OCI-M2 (cell line): ENCODE measurements around the gene ZNF280D.
"Not testable (repeated sequence)": the region's sequence is repeated elsewhere in the genome, so short reads cannot be mapped to it uniquely, and the experiment has no call there.

ENCODE experiments used
- DNase-seq: peaks from one replicate; lab custom pipeline; 2025; ENCODE audit not compliant: unreplicated experiment; lab: John Stamatoyannopoulos, UW

ZNF280D gene, protein sequence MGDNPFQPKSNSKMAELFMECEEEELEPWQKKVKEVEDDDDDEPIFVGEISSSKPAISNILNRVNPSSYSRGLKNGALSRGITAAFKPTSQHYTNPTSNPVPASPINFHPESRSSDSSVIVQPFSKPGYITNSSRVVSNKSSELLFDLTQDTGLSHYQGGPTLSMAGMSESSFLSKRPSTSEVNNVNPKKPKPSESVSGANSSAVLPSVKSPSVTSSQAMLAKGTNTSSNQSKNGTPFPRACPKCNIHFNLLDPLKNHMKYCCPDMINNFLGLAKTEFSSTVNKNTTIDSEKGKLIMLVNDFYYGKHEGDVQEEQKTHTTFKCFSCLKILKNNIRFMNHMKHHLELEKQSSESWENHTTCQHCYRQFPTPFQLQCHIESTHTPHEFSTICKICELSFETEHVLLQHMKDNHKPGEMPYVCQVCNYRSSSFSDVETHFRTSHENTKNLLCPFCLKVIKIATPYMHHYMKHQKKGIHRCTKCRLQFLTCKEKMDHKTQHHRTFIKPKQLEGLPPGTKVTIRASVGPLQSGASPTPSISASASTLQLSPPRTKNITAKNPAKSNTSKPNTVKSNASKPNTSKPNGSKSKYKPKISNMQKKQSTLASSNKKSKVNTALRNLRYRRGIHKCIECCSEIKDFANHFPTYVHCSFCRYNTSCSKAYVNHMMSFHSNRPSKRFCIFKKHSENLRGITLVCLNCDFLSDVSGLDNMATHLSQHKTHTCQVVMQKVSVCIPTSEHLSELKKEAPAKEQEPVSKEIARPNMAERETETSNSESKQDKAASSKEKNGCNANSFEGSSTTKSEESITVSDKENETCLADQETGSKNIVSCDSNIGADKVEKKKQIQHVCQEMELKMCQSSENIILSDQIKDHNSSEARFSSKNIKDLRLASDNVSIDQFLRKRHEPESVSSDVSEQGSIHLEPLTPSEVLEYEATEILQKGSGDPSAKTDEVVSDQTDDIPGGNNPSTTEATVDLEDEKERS

DNA sequence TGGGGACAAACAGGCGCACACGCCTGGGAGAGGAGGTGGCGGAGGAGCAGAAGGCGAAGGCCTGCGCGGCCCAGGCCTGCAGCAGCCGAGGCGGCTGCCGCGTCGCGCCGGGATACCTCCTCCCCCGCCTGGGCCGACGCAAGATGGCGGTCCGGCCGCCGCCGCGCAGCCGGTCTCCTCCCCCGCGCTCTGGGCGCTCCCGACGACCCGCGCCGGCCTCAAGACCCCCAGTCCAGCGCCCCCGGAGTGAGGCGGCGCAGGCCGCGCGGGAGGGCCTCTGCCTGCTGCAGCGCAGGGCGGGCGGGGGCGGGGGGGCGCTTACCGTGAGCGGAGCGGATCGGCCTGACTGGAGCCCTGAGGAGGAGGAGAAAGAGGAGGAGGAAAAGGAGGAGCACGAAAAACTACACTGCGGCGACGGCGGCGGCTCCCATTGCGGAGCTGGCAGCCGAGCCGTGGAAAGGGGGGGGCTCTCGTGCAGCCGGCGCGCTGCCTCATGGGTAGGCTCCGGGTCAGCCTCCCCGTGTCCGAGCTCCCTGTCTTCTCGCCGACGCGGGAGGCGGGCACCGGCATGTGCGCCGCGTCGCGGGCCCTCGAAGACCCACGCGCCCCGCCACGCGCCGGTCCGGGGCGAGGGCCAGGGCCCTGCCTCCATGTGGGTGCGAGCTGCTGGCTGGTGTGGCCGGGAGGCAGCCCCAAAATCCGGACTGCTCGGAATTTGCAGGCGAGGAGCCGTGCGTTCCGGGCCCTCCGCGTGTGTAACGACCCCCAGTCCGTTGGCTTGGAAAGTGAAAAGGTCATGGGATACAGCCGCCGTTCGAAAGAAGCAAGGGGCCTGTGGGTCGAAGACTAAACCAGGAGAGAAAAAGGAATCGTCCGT, at the start of gene ZNF280D:
Gene ZNF280D, minus strand, starts transcription at position 374 of the 877 bp plus-strand sequence. CDS start 26,400 bp downstream, outside the sequence.
- DNase-seq = no peak

DNA sequence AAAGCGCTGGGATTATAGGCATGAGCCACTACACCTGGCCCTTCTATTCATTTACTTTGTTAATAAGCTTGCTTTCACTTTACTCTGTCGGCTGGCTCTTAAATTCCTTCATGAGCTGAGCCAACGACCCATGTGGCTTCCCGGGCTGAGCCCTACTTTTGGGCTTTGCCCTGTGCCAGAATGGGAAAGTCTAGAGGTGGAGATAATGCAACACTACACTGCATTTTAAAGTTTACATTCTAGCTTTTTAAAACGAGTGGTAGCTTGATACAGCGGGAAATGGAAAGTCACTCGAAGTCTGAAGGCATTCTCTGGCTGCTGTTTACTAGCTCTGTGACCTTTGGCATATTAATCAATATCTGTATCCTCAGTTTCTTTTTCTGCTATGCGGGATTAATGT, 49.0 kb upstream of the ZNF280D start:
- DNase-seq = no peak

DNA sequence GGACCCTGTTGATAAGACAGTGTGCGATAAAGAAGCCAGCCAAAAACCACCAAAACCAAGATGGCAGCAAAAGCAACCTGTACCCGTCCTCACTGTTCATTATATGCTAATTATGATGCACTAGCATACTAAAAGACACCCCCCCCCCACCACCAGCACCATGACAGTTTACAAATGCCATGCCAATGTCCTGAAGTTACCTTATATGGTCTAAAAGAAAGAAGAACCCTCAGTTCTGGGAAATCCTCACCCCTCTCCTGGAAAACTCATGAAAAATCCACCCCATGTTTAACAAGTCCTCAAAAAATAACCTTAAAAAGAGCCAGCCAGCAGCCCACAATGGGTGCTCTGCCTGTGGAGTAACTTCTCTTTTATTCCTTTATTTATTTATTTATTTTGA, 48.4 kb upstream of the ZNF280D start:
- DNase-seq = no peak

DNA sequence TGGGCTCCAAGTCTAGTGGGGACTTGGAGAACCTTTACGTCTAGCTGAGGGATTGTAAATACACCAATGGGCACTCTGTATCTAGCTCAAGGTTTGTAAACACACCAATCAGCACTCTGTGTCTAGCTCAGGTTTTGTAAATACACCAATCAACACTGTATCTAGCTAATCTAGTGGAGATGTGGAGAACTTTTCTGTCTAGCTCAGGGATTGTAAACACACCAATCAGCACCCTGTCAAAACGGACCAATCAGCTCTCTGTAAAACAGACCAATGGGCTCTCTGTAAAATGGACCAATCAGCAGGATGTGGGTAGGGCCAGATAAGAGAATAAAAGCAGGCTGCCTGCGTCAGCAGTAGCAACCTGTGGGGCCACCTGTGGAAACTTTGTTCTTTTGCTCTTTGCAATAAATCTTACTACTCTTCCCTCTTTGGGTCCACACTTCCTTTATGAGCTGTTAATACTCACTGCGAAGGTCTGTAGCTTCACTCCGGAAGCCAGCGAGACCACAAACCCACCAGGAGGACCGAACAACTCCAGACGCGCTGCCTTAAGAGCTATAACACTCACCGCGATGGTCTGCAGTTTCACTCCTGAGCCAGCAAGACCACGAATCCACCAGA, 46.9 kb upstream of the ZNF280D start:
- DNase-seq = not testable (repeated sequence)

DNA sequence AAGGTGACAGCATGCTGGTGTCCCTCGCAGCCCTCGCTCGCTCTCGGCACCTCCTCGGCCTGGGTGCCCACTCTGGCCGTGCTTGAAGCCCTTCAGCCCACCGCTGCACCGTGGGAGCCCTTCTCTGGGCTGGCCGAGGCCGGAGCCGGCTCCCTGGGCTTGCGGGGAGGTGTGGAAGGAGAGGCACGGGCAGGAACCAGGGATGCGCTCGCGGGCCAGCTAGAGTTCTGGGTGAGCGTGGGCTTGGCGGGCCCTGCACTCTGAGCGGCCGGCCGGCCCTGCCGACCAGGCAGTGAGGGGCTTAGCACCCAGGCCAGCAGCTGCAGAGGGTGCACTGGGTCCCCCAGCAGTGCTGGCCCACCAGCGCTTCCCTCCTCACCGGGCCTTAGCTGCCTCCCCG, 46.1 kb upstream of the ZNF280D start:
- not testable (repeated sequence) for DNase-seq

DNA sequence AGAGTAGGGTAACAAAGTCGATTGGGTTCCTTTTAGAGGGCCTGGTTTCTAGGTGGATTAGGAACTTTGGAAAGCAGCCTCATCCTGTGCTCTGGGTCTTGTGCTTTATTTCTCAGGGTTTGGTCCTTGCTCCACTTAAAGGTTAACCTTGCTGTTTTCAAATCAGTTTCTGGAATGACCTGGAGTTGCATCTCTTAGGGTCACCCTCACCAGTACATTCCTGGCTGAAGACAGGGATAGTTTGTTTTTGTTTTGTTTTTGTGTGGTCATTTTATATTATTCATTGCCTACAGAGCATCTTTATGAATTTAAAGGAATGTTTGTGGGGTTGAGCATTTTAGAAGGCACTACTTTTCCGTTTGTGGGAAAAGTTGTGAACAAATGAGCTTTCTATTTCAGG, 45.5 kb upstream of the ZNF280D start:
- no peak for DNase-seq

DNA sequence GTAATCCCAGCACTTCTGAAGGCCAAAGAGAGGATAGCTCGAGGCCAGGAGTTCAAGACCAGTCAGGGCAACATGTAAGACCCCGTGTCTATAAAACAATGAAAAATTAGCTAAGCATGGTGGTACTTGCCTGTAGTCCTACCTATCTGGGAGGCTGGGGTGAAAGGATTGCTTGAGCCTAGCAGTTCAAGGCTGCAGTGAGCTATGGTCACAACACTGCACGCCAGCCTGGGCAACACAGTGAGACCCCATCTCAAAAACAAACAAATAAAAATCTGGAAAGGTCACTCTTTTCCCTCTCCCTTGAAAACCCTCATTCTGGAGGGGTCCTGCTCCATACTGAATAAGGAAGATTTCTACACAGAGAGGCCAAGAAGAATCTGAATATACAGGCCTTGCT, 43.5 kb upstream of the ZNF280D start:
- no peak for DNase-seq

DNA sequence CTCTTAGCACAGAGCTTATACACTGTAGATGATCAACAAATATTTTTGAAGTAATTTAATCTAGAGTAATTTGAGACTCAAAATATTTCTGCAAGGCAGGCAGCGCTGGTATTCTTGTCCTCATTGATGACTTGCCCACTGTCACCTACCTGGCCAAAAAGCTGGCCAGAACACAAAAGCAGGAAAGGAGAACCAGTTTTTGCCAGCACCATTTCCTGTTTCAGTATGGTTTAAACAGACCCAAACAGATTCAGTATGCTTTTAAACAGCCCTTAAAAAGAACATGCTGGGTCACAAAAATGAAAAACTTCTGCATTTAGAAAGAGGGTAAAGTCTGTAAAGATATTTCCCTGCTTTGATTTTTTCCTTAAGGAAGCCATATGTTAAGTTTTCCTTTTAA, 42.3 kb upstream of the ZNF280D start:
- DNase-seq = no peak

DNA sequence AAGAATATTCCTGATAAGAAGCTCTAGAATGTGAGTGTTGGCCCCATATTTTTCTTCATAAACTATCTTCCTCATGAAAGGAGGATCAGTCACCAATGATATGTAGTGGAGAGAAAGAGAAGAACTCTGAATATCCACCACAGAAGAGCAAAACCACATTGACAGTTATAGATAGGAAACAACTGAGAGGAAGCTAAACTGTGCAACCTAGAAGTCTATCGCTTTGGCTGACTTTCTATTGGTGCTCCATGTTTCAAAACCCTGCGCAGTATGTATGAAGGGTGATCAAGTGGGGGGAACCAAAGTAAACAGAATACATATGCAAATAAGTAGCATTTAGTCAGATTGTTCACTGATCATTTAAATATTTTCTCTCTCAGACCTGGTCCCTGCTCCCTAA, 41.0 kb upstream of the ZNF280D start:
- DNase-seq = peak; percentile 8

DNA sequence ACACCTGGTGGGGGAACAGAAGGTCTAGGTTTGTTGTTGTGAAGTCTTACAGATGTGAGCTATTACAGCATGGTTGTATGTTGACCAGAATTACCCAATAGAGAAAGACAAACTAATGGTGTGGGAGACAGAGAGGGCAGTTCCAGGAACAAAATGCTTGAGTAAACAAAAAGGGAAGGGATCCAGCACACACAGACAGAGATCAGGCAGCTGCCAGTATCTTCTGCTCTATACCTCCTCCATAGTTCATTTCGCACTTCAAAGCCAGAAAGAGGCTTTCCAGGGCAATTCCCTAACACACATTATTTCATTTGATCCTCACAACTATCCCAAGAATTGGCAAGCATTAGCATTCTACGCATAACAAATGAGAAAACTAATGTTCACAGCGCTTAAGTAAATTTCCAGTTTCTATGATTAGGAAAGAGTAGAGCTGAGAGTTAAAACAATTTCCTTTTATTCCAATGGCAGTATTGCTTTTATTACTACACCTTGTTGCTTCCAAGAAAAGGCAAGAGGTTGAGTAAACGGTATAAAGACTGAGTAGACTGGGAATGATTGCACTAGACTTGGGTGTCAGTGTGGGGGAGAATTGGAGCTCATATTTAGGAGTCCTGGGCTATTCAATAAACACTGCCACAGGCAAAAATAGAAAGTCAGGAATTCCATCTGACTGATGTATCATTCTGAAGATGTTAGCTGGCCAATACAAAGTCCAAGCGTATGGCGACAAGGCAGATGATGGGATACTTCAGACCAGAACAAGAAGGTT, 39.7 kb upstream of the ZNF280D start:
- DNase-seq = no peak

DNA sequence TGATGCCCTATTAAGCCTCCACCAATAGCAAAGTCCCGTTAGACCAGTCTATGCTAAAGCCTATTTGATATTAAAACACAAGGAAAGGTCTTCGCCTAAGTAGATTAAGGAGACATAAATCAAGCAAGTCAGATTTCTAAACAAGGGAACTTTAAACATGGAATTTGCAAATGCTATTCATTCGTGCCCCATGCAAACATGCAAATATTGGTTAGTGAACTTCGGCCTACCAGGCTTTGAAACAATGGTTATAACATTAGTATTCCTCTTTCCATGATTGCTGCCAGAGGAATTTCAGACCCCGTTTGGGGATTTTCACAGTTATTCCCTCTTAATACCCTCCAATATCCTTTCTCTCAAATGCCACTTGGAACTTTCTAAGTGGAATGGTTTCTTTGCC, 36.9 kb upstream of the ZNF280D start:
- DNase-seq = no peak

DNA sequence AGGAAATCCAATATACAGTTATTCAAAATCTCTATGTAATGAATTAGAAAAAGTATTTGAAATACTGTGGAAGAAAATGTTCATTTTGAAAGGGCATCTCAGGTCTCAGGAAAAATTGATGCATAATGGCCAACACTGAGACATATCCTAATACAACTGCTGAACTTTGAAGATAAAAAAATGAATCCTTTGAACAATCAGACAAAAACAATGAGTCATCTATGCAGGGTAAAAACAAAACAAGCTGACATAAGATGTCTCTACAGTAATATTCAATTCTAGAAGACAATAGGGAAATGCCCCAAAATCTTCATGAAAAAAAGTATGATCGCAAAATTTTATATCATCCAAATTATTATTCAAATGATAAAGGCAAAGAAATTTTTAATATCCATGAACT, 34.0 kb upstream of the ZNF280D start:
- DNase-seq = no peak

DNA sequence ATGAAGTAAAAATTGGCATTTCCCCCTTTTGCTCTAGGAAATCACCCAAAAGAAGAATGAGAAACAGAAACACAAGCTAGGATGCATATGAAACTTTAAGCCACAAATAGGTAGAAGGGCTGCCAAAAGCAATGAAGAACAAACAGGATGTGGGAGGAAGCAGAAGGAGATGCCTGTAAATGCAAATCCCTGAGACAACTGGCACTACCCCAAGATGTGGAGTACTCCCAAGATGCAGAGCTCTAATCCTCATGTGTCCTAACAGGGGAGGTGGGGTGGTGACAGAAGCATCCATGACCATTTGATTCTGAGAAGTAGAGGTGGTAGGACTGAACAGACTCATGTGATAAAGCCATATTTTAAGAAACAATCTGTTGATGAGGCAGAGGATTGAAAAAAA, 31.9 kb upstream of the ZNF280D start:
- no peak for DNase-seq

DNA sequence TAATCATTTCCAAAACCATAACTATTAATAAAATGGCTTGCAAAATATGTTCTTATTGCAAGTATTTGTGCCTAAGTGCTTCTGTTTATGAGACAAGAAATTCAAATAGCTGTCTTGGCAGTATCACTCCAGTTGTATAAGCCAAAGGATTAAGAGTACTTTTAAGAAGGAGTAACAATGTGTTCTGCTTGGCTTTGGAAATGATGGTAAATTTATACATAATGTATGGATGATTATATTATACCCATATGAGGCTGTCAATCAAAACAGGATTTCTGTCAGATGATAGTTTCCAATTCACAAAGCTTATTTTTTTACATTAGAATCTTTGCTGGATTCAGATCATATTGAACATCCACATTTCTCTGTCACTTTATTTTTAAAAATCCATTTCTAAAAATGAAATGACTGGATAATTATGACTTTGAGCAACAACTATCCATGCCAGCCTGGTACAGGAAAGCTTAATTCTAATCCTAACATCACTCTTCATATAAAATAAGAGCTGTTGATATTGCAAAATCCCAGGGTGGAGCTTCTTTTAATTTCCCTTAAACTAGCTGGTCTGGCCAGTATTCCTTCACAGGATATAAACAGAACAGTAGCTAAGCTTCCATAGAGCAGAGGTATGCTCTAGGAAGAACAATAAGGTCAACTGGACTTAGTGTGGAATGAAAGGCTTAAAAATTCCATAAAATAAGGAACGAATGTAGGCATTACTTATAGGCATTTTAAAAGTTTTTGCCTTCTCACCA, 30.0 kb upstream of the ZNF280D start:
- DNase-seq = no peak

DNA sequence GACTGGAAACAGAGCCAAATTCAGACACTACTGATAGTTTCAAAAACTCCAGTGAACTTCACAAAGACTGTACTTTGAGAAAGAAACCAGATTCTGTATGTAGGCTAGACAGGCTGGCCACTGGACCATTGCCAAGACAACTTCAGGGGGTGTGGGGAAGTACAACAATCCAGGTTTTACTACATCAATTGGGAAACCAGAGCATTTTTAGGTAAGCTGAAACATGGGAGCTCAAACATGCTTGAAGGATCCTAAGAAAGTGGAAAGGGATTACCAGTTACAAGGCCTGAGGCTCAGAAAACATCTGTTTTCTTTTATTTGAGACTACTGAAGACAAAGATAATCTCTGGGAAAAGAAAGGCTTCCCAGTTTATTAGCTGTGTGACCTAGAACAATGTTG, 26.9 kb upstream of the ZNF280D start:
- no peak for DNase-seq

DNA sequence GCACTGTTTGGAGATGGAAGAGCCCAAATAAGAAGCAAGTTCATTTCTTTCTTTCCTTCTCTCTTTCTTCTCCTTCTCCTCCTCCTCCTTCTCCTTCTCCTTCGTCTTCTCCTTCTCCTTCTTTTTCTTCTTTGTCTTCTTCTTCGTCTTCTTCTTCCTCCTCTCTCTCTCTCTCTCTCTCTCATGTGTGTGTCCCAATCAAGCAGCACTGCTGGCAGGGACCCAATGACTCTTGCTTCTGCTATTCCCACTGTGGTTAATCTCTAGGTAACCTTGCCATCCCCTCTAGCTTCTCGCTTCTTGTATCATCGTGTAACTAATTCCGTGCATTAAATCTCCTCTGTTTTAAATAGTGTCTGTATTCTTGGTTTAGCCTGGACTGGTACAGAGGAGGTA, 26.1 kb upstream of the ZNF280D start:
- DNase-seq = no peak

DNA sequence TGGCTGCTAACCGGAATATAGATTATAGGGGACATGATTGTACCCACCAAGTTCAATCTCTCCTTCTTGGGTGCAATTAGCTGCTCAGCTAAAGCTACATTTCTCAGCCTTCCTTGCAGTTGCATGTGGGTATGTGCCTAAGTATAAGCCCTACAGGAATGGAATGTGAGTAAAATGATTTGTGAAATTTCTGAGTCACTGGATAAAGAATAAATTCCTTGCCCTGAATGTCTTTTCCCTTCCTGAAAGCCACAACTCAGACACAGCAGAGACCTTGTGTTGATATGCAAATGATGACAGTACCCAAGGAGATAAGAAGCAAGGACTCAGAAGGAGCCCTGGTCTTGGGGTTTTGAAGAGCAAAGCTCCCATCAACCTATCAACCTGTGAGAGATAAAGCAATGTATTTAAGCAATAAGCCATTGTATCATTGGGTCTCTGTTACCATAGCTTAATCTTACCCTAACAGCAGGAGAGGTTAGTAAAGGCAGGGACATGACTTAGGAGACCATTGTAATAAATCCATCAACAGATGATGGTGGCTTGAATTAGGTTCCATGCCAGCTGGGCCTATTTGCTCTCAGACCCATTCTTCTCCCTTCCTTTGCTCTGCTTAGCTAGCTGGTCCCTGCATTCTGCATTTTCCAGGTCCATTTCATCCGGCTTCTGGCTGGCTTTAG, 25.6 kb upstream of the ZNF280D start:
- no peak for DNase-seq

DNA sequence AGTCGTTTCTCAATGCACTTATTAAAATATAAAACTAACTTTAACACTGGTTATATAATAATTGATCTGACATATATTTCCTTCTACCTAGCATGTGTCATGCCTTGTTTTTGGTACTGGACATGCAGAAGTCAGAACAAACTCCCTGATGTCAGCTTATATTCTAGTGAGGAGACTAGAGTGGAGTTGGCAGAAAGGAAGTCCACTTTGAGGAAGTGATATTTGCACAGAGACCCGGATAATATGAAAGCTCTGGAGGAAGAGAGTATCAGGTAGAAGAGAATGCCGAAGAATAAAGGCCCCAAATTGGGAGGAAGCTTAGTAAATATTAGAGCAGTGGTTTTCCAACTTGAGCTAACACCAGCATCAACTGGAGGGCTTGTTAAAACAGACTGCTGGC, 24.6 kb upstream of the ZNF280D start:
- no peak for DNase-seq
